Mesothelial cell of epicardium (in vitro differentiated cells): ENCODE measurements around the gene NT5C2. TPM values are rescaled to one million over a fixed set of nuclear protein-coding genes. Genes with fewer than 3 reads are reported as not detected.

Experiments
- DNase-seq, 2 experiments: peaks; one replicate each; pipeline ENCODE4 v3.0.0; 2021; ENCODE audit warnings: low spot score in 2 of 2; ENCODE audit not compliant: unreplicated experiment in 2 of 2
- H3K27ac Mint-ChIP-seq: 2 replicates; pipeline ENCODE4 v1.8.0; 2021; ENCODE audit warnings: mixed read lengths
- H3K27me3 Mint-ChIP-seq: 2 replicates; pipeline ENCODE4 v1.8.0; 2021; ENCODE audit warnings: low read depth, mixed read lengths
- H3K36me3 Mint-ChIP-seq: 2 replicates; pipeline ENCODE4 v1.8.0; 2021; ENCODE audit warnings: mixed read lengths
- H3K4me1 Mint-ChIP-seq: 2 replicates; pipeline ENCODE4 v1.8.0; 2021; ENCODE audit warnings: mixed read lengths
- H3K4me3 Mint-ChIP-seq: 2 replicates; pipeline ENCODE4 v1.8.0; 2021; ENCODE audit warnings: mild to moderate bottlenecking, moderate library complexity, mixed read lengths
- H3K9me3 Mint-ChIP-seq: 2 replicates; pipeline ENCODE4 v1.8.0; 2021; ENCODE audit warnings: mixed read lengths
- total RNA-seq: library from RNA; stranded (reverse); gene quantifications from 3 replicates; pipeline ENCODE4 v1.2.1, GENCODE V29; 2021
- TF ChIP-seq, protein P1 (sequence below): fragments of 200-600 bp; sonication (generic); IDR thresholded peaks from one replicate; pipeline ENCODE4 v1.5.0; 2021; ENCODE audit warnings: antibody characterized with exemption; ENCODE audit not compliant: unreplicated experiment

NT5C2 gene
- total RNA-seq, 1 donor from 2014 or later, result 77.7 TPM

DNA sequence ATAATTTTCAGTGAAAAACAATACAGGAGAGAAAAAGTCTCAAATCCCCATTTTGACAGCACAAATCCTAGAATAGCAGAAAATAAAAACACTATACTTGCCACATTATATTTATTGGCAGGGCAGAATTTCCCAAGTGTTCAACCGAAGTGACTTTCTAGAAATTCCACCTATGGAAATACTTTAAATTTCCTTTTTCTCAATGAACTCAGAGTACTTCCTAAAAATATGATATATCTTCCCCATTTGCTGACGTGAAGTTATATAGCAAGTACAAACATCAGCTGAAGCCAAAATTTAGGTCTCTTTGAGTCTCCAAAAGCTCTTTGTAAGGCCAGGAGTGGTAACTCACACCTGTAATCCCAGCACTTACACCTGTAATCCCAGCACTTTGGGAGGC lies 83.3 kb downstream of the NT5C2 start:
- no peak overlapping the region for H3K27ac Mint-ChIP-seq
- DNase-seq, result no peak
- H3K4me1 Mint-ChIP-seq, result peaks cover 11% of the 10 kb centered on the region
- no peaks in the 10 kb centered on the region for H3K27me3 Mint-ChIP-seq
- H3K9me3 Mint-ChIP-seq, result no peaks in the 10 kb centered on the region
- H3K36me3 Mint-ChIP-seq, result peaks cover 7% of the 10 kb centered on the region
- H3K4me3 Mint-ChIP-seq, result no peak overlapping the region
- TF ChIP-seq, protein P1, sequence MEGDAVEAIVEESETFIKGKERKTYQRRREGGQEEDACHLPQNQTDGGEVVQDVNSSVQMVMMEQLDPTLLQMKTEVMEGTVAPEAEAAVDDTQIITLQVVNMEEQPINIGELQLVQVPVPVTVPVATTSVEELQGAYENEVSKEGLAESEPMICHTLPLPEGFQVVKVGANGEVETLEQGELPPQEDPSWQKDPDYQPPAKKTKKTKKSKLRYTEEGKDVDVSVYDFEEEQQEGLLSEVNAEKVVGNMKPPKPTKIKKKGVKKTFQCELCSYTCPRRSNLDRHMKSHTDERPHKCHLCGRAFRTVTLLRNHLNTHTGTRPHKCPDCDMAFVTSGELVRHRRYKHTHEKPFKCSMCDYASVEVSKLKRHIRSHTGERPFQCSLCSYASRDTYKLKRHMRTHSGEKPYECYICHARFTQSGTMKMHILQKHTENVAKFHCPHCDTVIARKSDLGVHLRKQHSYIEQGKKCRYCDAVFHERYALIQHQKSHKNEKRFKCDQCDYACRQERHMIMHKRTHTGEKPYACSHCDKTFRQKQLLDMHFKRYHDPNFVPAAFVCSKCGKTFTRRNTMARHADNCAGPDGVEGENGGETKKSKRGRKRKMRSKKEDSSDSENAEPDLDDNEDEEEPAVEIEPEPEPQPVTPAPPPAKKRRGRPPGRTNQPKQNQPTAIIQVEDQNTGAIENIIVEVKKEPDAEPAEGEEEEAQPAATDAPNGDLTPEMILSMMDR, result no peak

DNA sequence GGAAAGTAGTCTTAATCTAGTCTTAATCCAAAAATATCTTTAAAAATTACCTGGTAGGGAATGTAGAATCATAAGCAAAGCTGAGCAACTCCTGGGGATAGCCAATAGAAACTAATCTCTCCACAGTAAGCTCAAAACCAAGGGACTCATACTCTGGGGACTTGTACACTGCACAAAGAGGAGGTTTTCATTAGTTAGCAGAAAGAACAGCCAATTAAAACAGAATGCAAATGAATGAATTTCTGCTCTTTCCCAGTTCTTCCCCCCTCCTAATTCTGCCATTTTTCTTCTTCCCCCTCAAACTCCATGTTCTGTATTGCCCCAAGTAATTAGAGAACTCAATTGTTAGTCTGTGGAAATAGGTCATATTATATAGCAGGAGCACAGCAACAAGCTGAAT lies 86.5 kb downstream of the NT5C2 start:
- Mint-ChIP-seq H3K27ac (no peak overlapping the region), H3K4me3 (no peak overlapping the region), H3K27me3 (no peaks in the 10 kb centered on the region), H3K4me1 (peaks cover 7% of the 10 kb centered on the region), H3K36me3 (peaks cover 7% of the 10 kb centered on the region), H3K9me3 (no peaks in the 10 kb centered on the region)
- no peak for DNase-seq
- TF ChIP-seq, protein P1, result no peak

DNA sequence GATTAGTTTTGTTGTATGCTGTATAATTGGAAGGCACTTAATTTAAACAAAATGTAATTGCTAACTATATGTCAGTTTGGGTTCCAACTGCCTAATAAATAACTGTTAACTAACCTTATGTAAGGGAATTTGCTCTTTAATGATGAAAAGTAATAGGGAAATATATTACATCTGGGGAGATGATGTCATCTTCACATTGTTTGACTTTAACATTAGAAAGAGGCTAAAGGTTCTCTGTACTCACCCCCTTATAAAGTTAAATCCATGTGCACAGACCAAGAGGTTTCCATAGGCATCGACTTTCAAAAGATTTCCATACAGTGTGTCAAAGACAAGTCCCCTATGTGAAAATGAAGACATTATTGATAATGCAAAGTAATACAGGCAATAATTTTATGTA lies 87.6 kb downstream of the NT5C2 start:
- TF ChIP-seq, protein P1, result no peak
- H3K4me1 Mint-ChIP-seq, result no peaks in the 10 kb centered on the region
- H3K27ac Mint-ChIP-seq, result no peak overlapping the region
- no peak for DNase-seq
- H3K27me3 Mint-ChIP-seq, result no peaks in the 10 kb centered on the region
- H3K9me3 Mint-ChIP-seq, result no peaks in the 10 kb centered on the region
- no peak overlapping the region for H3K4me3 Mint-ChIP-seq
- H3K36me3 Mint-ChIP-seq, result peaks cover 6% of the 10 kb centered on the region

DNA sequence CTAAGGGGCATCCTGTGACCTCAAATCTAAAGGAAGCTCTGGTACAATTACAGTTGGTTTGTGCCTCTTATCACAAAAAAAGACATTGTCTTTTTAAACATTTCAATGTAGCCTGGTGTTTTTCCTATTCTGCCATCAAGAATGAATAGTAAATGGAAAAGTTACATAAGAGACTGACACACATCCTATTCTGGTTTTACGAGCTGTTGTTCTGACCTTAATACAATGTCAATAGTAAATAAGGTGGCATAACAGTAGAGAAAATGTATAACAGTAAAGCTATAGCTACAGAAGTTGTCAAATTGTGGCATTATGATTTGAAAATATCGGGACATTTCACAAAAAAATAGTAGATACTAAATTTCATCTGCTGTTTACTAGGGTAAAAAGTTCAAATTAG lies 88.4 kb downstream of the NT5C2 start:
- H3K36me3 Mint-ChIP-seq, result peaks cover 6% of the 10 kb centered on the region
- H3K27ac Mint-ChIP-seq, result no peak overlapping the region
- no peaks in the 10 kb centered on the region for H3K4me1 Mint-ChIP-seq
- TF ChIP-seq, protein P1, result no peak
- no peak overlapping the region for H3K4me3 Mint-ChIP-seq
- H3K27me3 Mint-ChIP-seq, result no peaks in the 10 kb centered on the region
- DNase-seq, result no peak
- no peaks in the 10 kb centered on the region for H3K9me3 Mint-ChIP-seq

DNA sequence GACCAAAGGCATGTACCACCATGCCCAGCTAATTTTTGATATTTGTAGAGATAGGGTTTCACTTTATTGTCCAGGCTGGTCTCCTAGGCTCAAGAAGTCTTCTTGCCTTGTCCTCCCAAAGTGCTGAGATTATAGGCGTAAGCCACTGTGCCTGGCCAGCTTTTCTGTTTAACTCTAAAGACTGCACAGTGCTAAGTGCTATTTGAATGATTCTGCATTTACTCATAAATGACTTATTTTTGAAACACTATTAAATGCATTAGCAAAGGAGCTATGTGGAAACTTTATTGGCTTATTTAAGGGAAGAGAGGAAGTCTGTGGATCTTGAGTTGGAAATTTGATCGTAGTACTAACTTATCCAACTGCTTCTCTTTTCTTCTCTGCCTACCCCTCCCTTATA lies 89.1 kb downstream of the NT5C2 start:
- Mint-ChIP-seq H3K4me3 (no peak overlapping the region), H3K27ac (no peak overlapping the region), H3K27me3 (no peaks in the 10 kb centered on the region), H3K9me3 (no peaks in the 10 kb centered on the region), H3K4me1 (no peaks in the 10 kb centered on the region), H3K36me3 (peaks cover 6% of the 10 kb centered on the region)
- TF ChIP-seq, protein P1, result no peak
- DNase-seq, result no peak

DNA sequence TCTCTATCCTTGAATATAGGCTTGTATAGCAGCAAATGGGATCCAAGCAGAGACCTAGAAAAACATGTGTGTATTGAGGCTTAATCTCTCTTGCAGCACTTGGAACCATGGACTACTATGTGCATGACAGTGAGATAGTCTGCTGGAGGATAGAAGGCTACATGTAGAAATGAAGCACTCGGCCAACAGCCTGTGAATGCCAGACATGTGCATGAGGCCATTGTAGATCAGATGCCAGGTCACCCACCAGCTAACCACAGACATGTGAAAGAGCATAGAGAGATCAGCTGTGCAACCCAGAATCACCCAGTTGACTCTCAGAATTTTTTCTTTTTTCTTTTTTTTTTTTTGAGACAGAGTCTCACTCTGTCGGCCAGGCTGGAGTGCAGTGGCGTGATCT lies 90.9 kb downstream of the NT5C2 start:
- Mint-ChIP-seq H3K4me3 (no peak overlapping the region), H3K27me3 (no peaks in the 10 kb centered on the region), H3K4me1 (no peaks in the 10 kb centered on the region), H3K9me3 (no peaks in the 10 kb centered on the region), H3K36me3 (peaks cover 7% of the 10 kb centered on the region), H3K27ac (no peak overlapping the region)
- DNase-seq, result no peak
- TF ChIP-seq, protein P1, result no peak
